Body of pancreas (tissue), 4 donors: ENCODE results near the gene CDKN2AIP.

Source experiments
- CTCF ChIP-seq, 7 experiments: fragments of 450-650 bp in 4 of 7; fragments of 200-600 bp in 3 of 7; sonication (generic) in 3 of 7; IDR thresholded peaks; one replicate each; pipeline ENCODE4 v1.5.1; 2016 to 2019; ENCODE audit warnings: antibody characterized with exemption in 7 of 7
- POLR2A ChIP-seq, 3 donors: fragments of 450-650 bp; IDR thresholded peaks; one replicate each; pipeline ENCODE4 v1.6.1; 2016; ENCODE audit warnings: antibody characterized with exemption in 3 of 3, mild to moderate bottlenecking in 2 of 3

- TF ChIP-seq CTCF (IDR thresholded peaks at IDR 0.05) = no peak
- no peak for TF ChIP-seq POLR2A (IDR thresholded peaks at IDR 0.05)
Measured at GRCh38 chr4:183495184-183495583, 50.7 kb downstream of the CDKN2AIP start.
